GM21381 (cell line): ENCODE measurements around the gene DAD1.
"Not testable (repeated sequence)": the region's sequence is repeated elsewhere in the genome, so short reads cannot be mapped to it uniquely, and the experiment has no call there.

ENCODE experiments used
- ATAC-seq: cut with Tn5 transposase; IDR thresholded peaks from one replicate; pipeline ENCODE4 v1.9.1; 2021; ENCODE audit warnings: mild to moderate bottlenecking, moderate library complexity; ENCODE audit not compliant: unreplicated experiment

Gene DAD1

DNA sequence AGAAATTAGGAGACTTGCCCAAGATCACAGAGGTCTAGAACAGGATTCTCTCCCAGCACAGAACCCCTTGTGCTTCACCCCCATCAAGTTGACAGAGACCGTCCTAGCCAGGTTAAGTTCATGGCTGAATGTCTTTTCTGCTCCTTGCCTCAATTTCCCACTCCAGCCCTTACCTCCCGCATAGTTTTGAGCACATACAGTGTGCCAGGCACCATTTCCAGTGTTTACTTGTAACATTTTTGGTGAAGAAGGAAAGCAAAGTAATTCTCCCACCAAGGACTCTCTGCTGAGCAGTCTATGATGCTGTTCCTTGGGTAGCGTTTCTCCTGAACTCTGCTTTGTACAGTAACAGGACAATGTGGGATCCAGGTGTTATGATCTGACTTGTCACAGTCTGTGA, 10.3 kb upstream of the DAD1 start:
- no peak for ATAC-seq

DNA sequence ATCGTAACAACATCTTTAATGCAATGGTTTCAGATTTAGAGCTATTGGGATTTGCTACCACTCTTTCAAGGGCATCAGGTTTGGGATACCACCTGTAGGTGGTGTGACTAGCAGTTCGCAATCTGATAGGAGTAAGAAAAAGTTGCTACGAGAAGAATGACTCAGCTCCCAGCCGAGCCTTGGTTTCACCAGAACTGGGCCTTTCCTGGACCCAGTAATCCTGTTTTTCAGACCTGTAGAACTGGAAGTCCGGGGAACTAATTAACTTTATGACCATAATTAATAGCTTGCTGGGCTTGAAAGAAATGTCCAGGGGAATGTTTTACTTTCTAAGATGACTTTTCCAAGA, 9.8 kb upstream of the DAD1 start:
- no peak for ATAC-seq

DNA sequence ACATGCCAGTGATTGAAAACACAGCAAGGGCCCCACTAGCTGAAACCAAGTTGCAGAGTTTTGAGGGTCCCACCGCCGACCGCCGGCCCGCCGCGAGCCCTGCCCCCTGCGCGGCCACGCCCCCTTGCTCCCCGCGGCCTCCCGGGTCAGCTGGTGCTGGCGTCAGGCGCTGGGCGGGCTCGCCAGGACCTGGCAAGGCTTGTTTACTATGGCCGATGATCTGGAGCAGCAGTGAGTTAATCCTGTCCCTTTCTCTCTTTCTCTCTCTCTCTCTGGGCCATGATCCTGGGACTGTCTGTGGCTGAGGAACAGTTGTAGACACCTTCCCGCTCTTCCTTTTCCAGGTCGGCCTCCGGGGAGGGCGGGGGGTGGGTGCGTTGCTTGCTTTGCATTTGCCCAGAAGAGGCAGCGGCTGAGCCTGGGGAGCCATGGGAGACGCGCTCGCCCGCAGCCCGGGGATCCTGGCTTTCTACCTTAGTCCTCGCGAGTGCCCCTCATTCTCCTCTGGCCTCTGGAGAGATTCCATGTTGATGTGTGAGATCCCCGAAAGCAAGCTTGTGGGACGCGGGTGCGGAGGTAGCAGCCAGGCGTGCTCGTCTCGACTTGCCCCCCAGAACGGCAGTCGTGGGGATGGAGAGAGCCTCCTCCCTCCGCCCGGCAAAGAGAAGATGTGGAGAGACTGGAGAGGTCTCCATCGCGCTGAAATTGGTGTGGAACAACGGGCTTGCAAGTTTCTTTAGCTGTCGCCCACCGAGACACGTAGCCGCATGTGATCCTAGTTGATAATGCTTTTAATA, 9.3 kb upstream of the DAD1 start, which contains the start of gene ABHD4:
TSS of gene ABHD4 (plus strand) at position 202 of the 797 bp plus-strand sequence. CDS start at position 209, 7 bp downstream.
- ATAC-seq = peak; percentile 86

DNA sequence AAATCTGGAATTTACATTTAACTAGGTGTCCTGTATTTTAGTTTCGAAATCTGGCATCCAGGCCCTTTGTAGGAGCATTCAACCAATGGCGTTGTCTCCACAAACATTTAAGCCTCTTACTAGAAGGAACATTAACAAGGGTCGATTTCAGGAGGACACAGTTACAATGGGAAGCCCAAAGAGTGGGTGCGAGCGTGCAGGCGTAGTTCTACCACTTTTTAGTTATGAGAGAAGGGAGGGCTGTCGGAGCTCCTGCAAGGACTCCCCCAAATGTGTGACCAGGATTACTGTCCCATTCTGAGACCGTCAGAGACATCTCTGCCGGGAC, 8.7 kb upstream of the DAD1 start:
- ATAC-seq = peak; percentile 22

DNA sequence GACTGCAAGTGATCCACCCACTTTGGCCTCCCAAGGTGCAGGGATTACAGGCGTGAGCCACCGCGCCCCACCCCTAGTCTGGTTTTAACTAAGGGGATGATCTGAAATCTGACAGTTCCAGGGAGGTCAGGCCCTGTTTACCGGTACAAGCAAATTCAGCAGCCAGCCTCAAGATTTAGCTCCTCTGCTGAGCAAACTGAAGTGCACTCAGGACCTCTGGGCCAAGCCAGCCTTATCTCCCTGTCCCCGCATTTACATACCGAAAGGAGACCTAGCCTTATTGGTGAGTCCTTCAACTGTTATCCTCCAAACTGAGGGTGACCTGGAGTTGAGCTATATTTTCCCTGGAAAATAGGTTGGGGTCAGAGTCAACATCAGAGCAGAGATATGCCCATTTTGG, 8.2 kb upstream of the DAD1 start:
- no peak for ATAC-seq

DNA sequence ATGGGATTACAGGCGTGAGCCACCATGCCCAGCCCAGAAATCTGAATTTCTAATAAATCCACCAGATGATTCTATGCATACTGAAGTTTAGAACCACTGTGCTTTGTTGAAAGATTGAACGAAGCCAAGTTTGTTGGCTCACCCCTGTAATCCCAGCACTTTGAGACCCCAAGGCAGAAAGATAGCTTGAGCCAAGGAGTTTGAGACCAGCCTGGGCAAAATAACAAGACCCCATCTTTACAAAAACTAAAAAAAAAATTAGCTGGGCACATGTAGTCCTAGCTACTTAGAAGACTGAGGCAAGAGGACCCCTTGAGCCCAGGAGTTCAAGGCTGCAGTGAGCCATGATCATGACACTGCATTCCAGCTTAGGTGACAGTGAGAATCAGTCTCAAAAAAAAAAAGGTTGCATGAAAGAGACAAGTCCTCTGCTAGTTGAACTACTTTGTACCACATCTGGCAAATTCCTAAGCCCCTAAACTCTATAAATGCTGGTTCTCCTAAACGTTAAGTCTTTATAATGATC, 7.4 kb upstream of the DAD1 start:
- ATAC-seq = no peak

DNA sequence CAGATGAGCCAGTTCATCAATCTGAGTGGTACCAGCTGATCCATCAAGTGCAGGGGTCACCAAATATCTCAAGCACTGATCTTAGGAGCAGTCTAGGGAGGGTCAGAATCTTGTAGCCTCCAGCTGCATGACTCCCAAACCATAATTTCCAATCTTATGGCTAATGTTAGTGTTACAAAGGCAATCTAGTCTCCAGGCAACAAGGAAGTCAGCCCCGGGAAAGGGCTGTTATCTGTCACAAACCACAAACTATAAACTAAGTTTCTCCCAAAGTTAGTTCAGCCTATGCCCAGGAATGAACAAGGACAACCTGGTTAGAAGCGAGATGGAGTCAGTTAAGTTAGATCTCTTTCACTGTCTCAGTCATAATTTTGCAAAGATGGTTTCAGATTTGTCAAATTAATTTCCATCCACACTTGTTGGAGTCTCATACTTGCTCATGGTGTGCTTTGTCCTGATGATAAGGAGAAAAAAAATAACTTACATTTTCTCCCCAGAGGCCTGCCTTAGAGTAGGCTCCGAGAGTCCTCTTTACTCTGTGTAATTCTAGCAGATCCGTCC, 5.2 kb upstream of the DAD1 start:
- ATAC-seq = no peak

DNA sequence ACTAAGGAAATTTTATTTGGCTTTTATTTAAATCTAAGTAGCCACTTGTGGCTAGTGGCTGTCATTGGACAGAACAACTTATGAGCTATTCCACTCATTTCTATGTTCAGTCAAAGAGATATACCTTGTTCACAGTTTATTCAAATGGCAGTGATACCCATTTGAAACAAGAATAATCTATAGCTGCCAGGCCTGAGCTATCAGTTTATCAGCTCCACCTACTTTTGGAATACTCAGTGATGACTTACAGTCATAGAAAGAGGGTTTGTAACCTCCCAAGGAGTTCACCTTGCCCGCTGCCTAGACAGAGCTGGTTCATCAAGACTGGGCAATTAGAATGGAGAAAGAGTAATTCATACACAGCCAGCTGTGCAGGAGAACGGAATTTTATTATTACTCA, 4.6 kb upstream of the DAD1 start:
- ATAC-seq = no peak

DNA sequence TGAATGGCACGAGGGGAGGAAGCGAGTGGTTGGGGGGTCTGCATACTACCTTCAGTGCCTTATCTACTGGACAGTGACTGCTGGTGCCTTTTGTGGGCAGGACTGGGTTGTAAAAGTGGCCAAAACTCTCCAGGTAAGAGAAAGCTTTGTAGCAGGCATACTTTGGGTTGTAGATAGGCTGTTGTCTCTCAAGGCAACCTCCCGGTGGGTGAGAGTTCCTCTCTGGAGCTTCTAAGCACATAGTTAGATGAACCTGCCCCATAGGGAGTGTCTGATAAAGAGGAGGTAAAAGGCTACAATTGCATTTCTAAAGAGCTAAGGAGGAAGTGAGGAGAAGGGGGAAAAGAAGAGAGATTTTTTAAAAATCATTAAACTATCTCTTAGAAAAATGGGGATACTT, 4.2 kb upstream of the DAD1 start:
- ATAC-seq = no peak

DNA sequence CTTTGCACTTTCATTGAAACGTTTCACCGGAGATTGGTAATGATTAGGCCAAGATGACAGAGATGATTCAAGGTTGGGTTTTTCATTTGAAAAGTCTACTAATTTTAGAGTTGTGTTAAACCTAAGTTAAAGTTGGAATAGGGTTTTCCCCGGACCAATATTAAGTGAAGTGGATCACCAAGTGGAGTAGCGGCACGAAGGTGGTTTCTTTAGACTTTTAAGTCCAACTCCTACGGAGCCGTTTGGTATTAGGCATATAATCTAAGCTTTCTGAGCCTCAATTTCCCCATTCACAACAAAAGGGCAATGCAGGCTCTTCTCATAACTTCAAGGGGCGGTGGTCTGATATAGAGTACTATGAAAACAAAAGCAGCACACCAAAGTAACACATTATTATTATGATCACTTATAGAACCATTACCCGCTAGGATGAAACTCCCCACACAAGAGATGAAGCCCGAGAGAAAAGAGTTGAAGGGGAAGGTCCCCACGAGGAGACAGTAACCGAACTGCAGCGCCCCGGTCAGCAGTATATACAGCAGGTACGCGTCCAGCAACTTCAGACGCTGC, 413 bp downstream of the DAD1 start:
- ATAC-seq = peak; percentile 0

DNA sequence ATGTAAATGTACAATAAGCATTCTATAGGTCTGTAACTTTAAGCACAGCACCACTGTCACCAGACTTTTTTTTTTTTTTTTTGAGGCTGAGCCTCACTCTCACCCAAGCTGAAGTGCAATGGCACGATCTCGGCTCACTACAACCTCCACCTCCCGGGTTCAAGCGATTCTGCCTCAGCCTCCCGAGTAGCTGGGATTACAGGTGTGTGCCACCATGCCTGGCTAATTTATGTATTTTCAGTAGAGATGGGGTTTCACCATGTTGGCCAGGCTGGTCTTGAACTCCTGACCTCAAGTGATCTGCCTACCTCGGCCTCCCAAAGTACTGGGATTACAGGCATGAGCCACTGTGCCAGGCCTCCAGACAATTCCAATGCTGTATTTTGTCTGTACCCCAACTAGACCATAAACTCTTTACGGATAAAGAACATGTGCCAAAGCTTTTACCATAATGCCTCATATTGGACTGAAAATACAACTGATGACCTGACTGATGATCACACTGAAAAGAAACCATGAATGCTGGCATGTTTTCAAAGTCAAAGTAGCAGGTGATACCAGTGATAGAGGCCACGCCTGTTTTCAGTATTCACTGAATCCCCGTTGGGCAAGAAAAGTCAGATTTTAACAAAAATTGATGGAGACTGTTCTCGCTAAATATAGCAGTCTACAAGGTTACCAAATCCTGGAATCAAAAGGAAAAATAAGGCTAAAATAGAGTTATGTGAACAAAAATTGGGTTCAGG, 1.2 kb downstream of the DAD1 start:
- not testable (repeated sequence) for ATAC-seq

DNA sequence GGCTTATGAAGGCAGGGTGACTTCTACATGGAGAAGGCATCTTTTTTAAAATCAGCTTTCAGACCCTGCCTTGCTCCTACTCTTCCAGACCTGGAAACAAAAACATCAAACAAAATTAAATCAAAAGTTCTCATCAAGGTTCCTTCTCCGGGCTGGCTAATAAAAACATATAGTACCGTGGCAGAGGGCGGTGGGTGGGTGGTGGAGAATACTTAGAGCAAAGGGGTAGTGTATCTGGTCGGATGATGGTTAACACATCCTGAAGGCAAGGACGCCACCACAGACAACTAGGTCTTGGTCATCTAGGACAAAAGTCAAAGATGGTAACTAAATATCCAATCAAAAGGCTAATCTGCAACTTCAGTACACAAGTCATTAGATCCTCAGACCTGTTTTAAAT, 1.8 kb downstream of the DAD1 start:
- no peak for ATAC-seq

DNA sequence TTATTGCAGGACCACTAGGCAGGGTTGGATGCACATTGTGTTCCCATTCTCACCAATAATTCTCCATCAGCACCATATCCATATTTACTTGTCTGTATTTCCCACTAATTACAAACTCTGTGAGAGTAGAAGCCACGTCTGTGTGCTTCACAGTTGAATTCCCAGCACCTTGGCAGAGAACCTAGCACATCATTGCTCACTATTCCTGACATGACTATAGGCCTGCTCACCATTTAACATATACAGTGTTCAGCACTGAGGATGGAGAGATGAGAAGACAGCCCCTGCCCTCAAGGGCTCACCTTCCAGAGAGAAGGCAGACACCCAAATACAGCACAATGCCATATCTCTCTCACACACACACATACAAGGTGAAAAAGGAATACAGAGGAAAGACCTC, 5.0 kb downstream of the DAD1 start:
- ATAC-seq = no peak

DNA sequence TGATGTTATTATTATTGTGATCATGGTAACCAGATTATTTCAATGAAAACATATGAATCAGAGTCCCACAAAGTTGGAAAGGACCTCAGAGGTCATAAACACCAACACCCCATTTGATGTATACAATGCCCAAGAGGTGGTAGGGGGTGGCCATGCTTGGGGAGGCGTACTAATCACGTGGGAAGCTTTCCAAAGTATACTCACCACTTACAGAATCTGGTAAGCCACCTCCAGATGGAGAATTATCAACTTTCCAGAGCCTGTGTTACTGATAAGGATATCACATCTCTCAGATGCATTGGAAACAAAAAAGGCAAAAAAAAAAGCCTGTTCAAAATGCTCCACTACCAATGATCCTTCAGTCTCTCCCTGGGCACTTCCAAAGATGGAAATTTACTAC, 8.4 kb downstream of the DAD1 start:
- no peak for ATAC-seq

DNA sequence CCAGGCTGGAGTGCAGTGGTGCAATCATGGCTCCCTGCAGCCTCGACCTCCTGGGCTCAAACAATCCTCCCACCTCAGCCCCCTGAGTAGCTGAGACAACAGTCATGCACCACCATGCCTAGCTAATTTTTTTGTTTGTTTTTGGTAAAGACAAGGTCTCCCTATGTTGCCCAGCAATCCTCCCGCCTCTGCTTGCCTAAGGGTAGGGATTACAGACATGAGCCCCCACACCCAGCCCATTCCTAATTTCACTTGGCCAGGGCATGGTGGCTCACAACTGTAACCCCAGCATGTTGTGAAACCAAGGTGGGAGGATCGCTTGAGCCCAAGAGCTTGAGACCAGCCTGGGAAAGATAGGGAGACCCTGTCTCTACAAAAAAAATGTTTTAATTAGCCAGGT, 9.1 kb downstream of the DAD1 start:
- no peak for ATAC-seq

DNA sequence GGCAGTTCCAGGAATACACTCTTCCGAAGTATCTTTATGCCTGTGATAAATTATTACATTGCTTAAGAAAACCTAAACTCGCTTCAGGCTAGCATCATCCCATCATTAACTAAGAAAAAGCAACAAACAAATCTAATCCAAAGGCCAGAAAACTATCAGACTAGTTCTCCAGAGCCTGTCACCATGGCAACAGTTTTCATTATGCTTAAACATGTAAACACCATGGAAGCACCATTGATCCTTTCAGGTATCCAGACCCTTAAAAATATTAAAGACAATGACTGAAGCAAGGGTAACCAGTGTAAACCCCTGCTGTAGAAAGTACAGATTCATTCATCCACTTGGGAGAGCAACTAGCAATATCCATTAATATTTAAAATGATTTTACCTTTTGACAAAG, 9.8 kb downstream of the DAD1 start:
- ATAC-seq = no peak

DNA sequence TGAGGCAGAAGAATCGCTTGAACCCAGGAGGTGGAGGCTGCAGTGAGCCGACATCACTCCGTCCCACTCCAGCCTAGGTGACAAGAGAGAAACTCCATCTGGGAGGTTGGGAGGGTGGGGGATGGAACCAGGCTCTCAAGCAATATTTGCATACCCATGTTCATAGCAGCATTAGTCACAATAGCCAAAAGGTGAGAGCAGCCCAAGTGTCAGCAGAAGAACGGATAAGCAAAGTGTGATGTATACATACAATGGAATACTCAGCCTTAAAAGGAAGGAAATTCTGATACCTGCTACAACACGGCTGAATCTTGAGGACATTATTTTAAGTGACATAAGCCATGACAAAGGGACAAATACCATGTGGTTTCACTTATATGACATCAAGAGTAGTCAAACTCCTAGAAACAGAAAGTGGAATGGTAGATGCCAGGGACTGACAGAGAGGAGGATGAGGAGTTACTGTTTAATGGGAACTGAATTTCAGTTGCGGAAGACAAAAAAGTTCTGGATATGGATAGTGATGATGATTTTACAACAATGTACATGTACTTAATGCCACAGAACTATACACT, 11.6 kb downstream of the DAD1 start:
- ATAC-seq = no peak

DNA sequence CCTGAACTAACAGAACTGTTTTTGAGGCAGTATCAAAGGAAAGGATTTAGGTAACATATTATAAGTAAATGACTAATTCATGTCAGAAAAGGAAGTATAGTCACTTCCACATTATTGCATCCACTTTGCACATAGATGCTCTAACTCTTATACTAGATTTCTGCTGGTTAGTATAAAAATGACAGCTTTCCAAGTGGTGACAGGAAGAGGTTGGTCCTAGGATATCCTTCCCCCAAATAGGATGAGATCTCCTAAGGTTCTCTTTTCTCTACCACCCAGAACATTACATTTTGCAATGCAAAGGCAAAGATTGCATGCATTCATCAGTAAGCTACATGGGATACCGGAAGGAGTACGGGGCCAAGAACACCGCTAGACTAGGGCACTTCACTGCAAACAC, 15.2 kb downstream of the DAD1 start:
- ATAC-seq = no peak

DNA sequence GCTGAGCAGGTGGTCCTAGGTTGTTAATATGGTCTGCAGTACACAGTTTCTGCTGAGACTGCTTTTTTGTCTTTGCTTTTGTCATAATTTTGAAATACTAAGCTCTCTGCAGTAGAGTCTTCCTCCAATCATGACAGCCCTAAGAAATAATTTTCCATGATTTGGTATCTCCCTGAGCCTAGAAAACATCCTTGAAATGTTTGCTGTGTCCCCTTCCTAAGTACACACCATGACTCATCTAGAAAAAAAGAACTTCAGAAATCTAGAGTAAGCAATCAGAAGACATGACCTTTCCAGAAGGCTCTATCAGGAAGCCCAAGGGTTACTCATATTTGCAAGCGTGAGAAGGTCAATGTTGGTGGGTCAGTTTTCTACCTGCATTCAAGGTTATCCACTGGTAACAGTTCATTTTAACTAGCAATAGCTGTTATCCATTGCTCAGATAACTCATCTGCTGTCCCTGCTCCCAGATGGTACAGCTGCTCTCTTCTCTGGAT, 16.4 kb downstream of the DAD1 start:
- ATAC-seq = no peak

DNA sequence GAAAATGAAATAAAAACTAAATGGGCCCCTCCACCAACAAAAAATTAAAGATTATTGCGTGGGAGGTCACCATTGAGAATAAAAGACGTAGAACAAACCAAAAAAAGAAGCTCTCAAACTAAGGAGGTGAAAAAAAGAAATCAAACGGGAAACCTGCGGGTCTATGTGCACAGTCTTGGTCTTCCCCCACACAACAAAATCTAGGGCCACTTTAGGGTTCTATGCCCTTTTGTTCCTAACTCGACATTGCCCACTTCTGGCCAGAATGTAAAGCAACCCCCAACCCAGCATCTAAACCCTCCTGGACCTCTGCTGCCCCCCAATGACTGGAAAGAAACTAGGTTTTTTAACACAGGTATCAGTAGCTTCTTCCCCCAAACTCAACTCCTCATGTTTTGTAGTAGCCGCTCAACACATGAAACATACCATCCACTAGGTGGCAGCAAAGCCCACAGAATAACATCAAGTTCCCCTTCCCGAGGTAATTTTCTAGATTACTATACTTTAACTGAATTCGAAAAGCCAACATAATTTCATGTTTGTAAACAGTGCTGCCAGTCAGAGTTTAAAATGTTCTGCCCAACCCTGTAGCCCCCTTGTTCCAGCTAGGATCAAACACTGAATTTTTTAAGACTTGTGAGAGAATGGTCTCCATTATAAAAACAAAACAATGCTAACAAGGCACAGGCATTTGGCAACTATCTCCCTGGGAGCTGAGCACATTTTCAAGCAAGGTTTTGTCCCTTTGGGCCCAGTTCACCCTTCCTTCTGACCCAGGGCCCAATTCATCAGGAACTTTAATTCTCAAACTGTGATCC, 18.7 kb downstream of the DAD1 start:
- ATAC-seq = peak; percentile 59
